Mammary epithelial cell (primary cell): ENCODE data around the gene TENM3.

Source experiments
- EZH2 ChIP-seq: IDR thresholded peaks from 2 replicates; pipeline ENCODE4 v1.6.1; 2012; ENCODE audit warnings: low read length, inconsistent platforms, borderline replicate concordance
- TF ChIP-seq, protein P1 (sequence below), 2 donors: IDR thresholded peaks in 1 of 2; conservative IDR thresholded peaks in 1 of 2; 2 replicates each; pipeline ENCODE4 v1.5.1; 2011 to 2012; ENCODE audit warnings: inconsistent platforms in 2 of 2, low read length in 2 of 2, mild to moderate bottlenecking in 2 of 2, control low read depth in 1 of 2, low read depth in 1 of 2; ENCODE audit not compliant: insufficient read depth in 1 of 2; ENCODE audit errors: extremely low read depth in 1 of 2

DNA sequence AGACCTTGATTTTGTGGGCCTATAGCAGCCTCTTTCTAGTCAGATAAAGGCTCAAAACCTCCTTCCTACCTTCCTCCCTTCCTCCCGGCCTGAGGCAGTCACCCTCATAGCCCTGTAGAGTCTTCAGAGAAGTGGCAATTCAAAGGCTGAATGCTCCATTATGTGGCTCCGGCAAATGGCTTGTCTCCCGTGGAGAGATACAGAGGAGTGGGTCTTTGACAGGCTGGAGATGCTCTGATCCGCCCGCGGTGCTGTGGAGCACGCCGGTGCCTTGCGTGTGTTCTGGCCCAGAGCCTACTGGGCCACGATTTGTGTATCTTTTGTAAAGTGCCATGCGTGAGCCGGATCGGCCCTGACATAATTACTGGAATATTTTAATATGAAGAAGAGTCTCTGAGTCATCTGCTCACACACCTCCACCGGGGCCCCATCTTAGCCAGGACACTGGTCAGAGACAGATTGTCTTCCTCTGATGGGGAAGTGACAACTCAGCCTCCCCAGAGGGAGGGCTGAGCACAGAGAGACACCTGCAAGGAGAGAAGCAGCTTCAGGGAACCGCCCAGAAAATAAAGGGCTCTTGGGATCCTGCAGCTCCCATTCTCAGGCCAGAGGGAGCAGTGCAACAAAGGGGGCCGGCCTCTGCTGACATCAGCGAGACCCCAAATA lies 585.3 kb downstream of the TENM3 start:
- TF ChIP-seq, protein P1, sequence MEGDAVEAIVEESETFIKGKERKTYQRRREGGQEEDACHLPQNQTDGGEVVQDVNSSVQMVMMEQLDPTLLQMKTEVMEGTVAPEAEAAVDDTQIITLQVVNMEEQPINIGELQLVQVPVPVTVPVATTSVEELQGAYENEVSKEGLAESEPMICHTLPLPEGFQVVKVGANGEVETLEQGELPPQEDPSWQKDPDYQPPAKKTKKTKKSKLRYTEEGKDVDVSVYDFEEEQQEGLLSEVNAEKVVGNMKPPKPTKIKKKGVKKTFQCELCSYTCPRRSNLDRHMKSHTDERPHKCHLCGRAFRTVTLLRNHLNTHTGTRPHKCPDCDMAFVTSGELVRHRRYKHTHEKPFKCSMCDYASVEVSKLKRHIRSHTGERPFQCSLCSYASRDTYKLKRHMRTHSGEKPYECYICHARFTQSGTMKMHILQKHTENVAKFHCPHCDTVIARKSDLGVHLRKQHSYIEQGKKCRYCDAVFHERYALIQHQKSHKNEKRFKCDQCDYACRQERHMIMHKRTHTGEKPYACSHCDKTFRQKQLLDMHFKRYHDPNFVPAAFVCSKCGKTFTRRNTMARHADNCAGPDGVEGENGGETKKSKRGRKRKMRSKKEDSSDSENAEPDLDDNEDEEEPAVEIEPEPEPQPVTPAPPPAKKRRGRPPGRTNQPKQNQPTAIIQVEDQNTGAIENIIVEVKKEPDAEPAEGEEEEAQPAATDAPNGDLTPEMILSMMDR (conservative IDR thresholded peaks at IDR 0.05 in 1 of 2, IDR thresholded peaks at IDR 0.05 in 1 of 2; ENCODE audit: extremely low read depth in 1 of 2, insufficient read depth in 1 of 2, low read depth in 1 of 2, low read length in 2 of 2) = no peak
- TF ChIP-seq EZH2 = no peak
